HepG2 (cell line): ENCODE data around the gene TBC1D20. TPM values are rescaled to one million over a fixed set of nuclear protein-coding genes. Genes with fewer than 3 reads are reported as not detected.

Source experiments
- DMAP1 ChIP-seq: IDR thresholded peaks from 2 replicates; pipeline ENCODE4 v1.6.1; 2016
- FOXM1 ChIP-seq: sonication (generic); formaldehyde crosslinking; IDR thresholded peaks from 2 replicates; pipeline ENCODE4 v1.5.0; 2020; ENCODE audit warnings: missing genetic modification reagents
- PHF5A ChIP-seq: IDR thresholded peaks from one replicate; pipeline ENCODE4 v1.6.1; 2018; ENCODE audit warnings: low read depth, missing genetic modification reagents; ENCODE audit not compliant: unreplicated experiment
- SCMH1 ChIP-seq: sonication (generic); formaldehyde crosslinking; IDR thresholded peaks from 2 replicates; pipeline ENCODE4 v1.9.0; 2021; ENCODE audit warnings: missing genetic modification reagents, mild to moderate bottlenecking, borderline replicate concordance
- TBP ChIP-seq: sonication (generic); formaldehyde crosslinking; IDR thresholded peaks from 2 replicates; pipeline ENCODE4 v1.5.0; 2020; ENCODE audit warnings: missing genetic modification reagents
- TGIF2 ChIP-seq: IDR thresholded peaks from 2 replicates; pipeline ENCODE4 v1.6.1; 2016; ENCODE audit warnings: control low read depth, missing compliant biosample characterization
- THYN1 ChIP-seq: sonication (generic); formaldehyde crosslinking; IDR thresholded peaks from 2 replicates; pipeline ENCODE4 v1.8.1; 2023; ENCODE audit warnings: low read depth, mild to moderate bottlenecking, moderate library complexity, missing genetic modification reagents, borderline replicate concordance
- ZBTB8A ChIP-seq: sonication (generic); formaldehyde crosslinking; IDR thresholded peaks from 2 replicates; pipeline ENCODE4 v1.4.0; 2020; ENCODE audit warnings: mild to moderate bottlenecking, low read depth, missing genetic modification reagents, borderline replicate concordance
- ZNF136 ChIP-seq: sonication (generic); formaldehyde crosslinking; IDR thresholded peaks from 2 replicates; pipeline ENCODE4 v1.8.1; 2022; ENCODE audit warnings: low read depth, mild to moderate bottlenecking, moderate library complexity, missing genetic modification reagents
- ZNF276 ChIP-seq: sonication (generic); formaldehyde crosslinking; IDR thresholded peaks from 2 replicates; pipeline ENCODE4 v1.4.0; 2020; ENCODE audit warnings: mild to moderate bottlenecking, low read depth, missing genetic modification reagents
- ZNF337 ChIP-seq: sonication (generic); formaldehyde crosslinking; IDR thresholded peaks from 2 replicates; pipeline ENCODE4 v1.5.1; 2020; ENCODE audit warnings: missing genetic modification reagents, low read depth, mild to moderate bottlenecking, borderline replicate concordance
- ZSCAN20 ChIP-seq: sonication (generic); formaldehyde crosslinking; IDR thresholded peaks from 2 replicates; pipeline ENCODE4 v1.4.0; 2020; ENCODE audit warnings: missing genetic modification reagents, mild to moderate bottlenecking, borderline replicate concordance
- polyA plus RNA-seq, 8 experiments: library from polyadenylated mRNA; depleted of rRNA in 3 of 8; stranded (reverse) in 7 of 8; unstranded in 1 of 8; fragments of >200 nt; fragmentation: Illumina TruSeq in 4 of 8; extraction: Trizol in 4 of 8; gene quantifications; 2 replicates each; pipeline versions ENCODE4 v1.2.1 to v1.2.3, GENCODE V29; 2011 to 2016; ENCODE audit warnings: low read depth in 4 of 8, missing spikeins in 1 of 8, mixed read lengths in 1 of 8; ENCODE audit not compliant: insufficient read depth in 1 of 8
- total RNA-seq, 5 experiments: library from RNA; depleted of rRNA; stranded (reverse); fragments of >200 nt; fragmentation: Illumina TruSeq; extraction: Trizol; gene quantifications; 2 replicates each; pipeline ENCODE4 v1.2.3, GENCODE V29; 2016; ENCODE audit warnings: low read depth in 1 of 5
- TF ChIP-seq, protein P1 (sequence below): sonication (generic); formaldehyde crosslinking; IDR thresholded peaks from 2 replicates; pipeline ENCODE4 v1.4.0; 2020; ENCODE audit warnings: mild to moderate bottlenecking, missing genetic modification reagents
- TF ChIP-seq, protein P2 (sequence below): sonication (generic); formaldehyde crosslinking; IDR thresholded peaks from 2 replicates; pipeline ENCODE4 v1.4.0; 2020; ENCODE audit warnings: missing genetic modification reagents
- TF ChIP-seq, protein P3 (sequence below): sonication (generic); formaldehyde crosslinking; IDR thresholded peaks from 2 replicates; pipeline ENCODE4 v1.4.0; 2020; ENCODE audit warnings: missing genetic modification reagents
- TF ChIP-seq, protein P4 (sequence below): sonication (generic); formaldehyde crosslinking; IDR thresholded peaks from 2 replicates; pipeline ENCODE4 v1.5.1; 2020; ENCODE audit warnings: missing genetic modification reagents, mild to moderate bottlenecking, borderline replicate concordance

TBC1D20 gene
- total and polyA plus RNA-seq, 2 of the 13 experiments (the other 11 are each of a cell fraction or from before 2014, with no cell fraction given), result 36.6 to 47.1 TPM

GRCh38 chr20:388034-388994, 74.0 kb downstream of the TBC1D20 start (continued):
- TF ChIP-seq, protein P1, sequence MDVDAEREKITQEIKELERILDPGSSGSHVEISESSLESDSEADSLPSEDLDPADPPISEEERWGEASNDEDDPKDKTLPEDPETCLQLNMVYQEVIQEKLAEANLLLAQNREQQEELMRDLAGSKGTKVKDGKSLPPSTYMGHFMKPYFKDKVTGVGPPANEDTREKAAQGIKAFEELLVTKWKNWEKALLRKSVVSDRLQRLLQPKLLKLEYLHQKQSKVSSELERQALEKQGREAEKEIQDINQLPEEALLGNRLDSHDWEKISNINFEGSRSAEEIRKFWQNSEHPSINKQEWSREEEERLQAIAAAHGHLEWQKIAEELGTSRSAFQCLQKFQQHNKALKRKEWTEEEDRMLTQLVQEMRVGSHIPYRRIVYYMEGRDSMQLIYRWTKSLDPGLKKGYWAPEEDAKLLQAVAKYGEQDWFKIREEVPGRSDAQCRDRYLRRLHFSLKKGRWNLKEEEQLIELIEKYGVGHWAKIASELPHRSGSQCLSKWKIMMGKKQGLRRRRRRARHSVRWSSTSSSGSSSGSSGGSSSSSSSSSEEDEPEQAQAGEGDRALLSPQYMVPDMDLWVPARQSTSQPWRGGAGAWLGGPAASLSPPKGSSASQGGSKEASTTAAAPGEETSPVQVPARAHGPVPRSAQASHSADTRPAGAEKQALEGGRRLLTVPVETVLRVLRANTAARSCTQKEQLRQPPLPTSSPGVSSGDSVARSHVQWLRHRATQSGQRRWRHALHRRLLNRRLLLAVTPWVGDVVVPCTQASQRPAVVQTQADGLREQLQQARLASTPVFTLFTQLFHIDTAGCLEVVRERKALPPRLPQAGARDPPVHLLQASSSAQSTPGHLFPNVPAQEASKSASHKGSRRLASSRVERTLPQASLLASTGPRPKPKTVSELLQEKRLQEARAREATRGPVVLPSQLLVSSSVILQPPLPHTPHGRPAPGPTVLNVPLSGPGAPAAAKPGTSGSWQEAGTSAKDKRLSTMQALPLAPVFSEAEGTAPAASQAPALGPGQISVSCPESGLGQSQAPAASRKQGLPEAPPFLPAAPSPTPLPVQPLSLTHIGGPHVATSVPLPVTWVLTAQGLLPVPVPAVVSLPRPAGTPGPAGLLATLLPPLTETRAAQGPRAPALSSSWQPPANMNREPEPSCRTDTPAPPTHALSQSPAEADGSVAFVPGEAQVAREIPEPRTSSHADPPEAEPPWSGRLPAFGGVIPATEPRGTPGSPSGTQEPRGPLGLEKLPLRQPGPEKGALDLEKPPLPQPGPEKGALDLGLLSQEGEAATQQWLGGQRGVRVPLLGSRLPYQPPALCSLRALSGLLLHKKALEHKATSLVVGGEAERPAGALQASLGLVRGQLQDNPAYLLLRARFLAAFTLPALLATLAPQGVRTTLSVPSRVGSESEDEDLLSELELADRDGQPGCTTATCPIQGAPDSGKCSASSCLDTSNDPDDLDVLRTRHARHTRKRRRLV (CRISPR knock-in tag), result no peak
- TF ChIP-seq, protein P2, sequence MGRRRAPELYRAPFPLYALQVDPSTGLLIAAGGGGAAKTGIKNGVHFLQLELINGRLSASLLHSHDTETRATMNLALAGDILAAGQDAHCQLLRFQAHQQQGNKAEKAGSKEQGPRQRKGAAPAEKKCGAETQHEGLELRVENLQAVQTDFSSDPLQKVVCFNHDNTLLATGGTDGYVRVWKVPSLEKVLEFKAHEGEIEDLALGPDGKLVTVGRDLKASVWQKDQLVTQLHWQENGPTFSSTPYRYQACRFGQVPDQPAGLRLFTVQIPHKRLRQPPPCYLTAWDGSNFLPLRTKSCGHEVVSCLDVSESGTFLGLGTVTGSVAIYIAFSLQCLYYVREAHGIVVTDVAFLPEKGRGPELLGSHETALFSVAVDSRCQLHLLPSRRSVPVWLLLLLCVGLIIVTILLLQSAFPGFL (CRISPR knock-in tag), result no peak
- TF ChIP-seq TBP (CRISPR knock-in tag) (no peak), ZBTB8A (CRISPR knock-in tag) (0 out of 2 replicates have a peak, but pooled peaks have one; percentile 31), ZNF136 (CRISPR knock-in tag) (no peak), FOXM1 (CRISPR knock-in tag) (no peak), ZSCAN20 (CRISPR knock-in tag) (no peak; the same call in 1 of the 2 replicates), ZNF276 (CRISPR knock-in tag) (no peak), PHF5A (no peak), SCMH1 (CRISPR knock-in tag) (no peak), ZNF337 (CRISPR knock-in tag) (no peak), TGIF2 (no peak), DMAP1 (CRISPR knock-in tag) (no peak), THYN1 (CRISPR knock-in tag) (no peak)
- TF ChIP-seq, protein P3, sequence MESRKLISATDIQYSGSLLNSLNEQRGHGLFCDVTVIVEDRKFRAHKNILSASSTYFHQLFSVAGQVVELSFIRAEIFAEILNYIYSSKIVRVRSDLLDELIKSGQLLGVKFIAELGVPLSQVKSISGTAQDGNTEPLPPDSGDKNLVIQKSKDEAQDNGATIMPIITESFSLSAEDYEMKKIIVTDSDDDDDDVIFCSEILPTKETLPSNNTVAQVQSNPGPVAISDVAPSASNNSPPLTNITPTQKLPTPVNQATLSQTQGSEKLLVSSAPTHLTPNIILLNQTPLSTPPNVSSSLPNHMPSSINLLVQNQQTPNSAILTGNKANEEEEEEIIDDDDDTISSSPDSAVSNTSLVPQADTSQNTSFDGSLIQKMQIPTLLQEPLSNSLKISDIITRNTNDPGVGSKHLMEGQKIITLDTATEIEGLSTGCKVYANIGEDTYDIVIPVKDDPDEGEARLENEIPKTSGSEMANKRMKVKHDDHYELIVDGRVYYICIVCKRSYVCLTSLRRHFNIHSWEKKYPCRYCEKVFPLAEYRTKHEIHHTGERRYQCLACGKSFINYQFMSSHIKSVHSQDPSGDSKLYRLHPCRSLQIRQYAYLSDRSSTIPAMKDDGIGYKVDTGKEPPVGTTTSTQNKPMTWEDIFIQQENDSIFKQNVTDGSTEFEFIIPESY (CRISPR knock-in tag), result no peak
- TF ChIP-seq, protein P4, sequence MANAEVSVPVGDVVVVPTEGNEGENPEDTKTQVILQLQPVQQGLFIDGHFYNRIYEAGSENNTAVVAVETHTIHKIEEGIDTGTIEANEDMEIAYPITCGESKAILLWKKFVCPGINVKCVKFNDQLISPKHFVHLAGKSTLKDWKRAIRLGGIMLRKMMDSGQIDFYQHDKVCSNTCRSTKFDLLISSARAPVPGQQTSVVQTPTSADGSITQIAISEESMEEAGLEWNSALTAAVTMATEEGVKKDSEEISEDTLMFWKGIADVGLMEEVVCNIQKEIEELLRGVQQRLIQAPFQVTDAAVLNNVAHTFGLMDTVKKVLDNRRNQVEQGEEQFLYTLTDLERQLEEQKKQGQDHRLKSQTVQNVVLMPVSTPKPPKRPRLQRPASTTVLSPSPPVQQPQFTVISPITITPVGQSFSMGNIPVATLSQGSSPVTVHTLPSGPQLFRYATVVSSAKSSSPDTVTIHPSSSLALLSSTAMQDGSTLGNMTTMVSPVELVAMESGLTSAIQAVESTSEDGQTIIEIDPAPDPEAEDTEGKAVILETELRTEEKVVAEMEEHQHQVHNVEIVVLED, result no peak
